B cell (primary cell): ENCODE results near the gene SMIM41. TPM values are rescaled to one million over a fixed set of nuclear protein-coding genes. Genes with fewer than 3 reads are reported as not detected.

Source experiments
- ATAC-seq: fragments of 200-7000 bp; cut with Tn5 transposase; one replicate; pipeline ENCODE4 v1.10.0; 2021; ENCODE audit warnings: low read depth, mild to moderate bottlenecking, moderate number of reproducible peaks, moderate library complexity
- CTCF ChIA-PET: fragments of 350-600 bp; sonication (Branson Sonifier 250); formaldehyde crosslinking; loops from one replicate; lab custom pipeline; 2021; ENCODE audit warnings: antibody characterized with exemption, inconsistent platforms; lab: Charles Lee
- POLR2A ChIA-PET: fragments of 350-600 bp; sonication (Branson Sonifier 250); formaldehyde crosslinking; loops from one replicate; lab custom pipeline; 2021; ENCODE audit warnings: antibody characterized with exemption; lab: Charles Lee
- DNase-seq: peaks from one replicate; pipeline ENCODE4 v3.0.0; 2013
- H2AFZ ChIP-seq: 2 replicates; pipeline ENCODE4 v1.6.1; 2012; ENCODE audit warnings: mild to moderate bottlenecking, low read depth, low read length; ENCODE audit not compliant: insufficient read depth, poor library complexity, severe bottlenecking
- H3K27ac ChIP-seq, 2 donors: 1 replicate in 1 of 2; 2 replicates in 1 of 2; pipeline ENCODE4 v1.5.1; 2012 to 2013; ENCODE audit warnings: low read length in 2 of 2, mild to moderate bottlenecking in 2 of 2, moderate library complexity in 1 of 2
- H3K27me3 ChIP-seq, 4 experiments: fragments of 200-600 bp in 1 of 4; sonication (generic) in 1 of 4; replicated peaks in 1 of 4; 1 replicate in 2 of 4; 2 replicates in 2 of 4; pipeline versions ENCODE4 v1.6.1 to v1.7.0; 2013 to 2016; ENCODE audit warnings: low read length in 3 of 4, mild to moderate bottlenecking in 2 of 4, mixed read lengths in 1 of 4, moderate library complexity in 1 of 4; ENCODE audit not compliant: insufficient read depth in 4 of 4, control insufficient read depth in 3 of 4; ENCODE audit errors: control extremely low read depth in 1 of 4
- H3K36me3 ChIP-seq, 2 experiments: replicated peaks in 1 of 2; 1 replicate in 1 of 2; 2 replicates in 1 of 2; pipeline versions ENCODE4 v1.6.1 to v1.7.1; 2013; ENCODE audit warnings: low read length in 1 of 2; ENCODE audit not compliant: insufficient read depth in 2 of 2, control insufficient read depth in 1 of 2; ENCODE audit errors: control extremely low read depth in 1 of 2, extremely low read depth in 1 of 2
- H3K4me1 ChIP-seq, 2 donors: fragments of 200-600 bp in 1 of 2; sonication (generic) in 1 of 2; 1 replicate in 1 of 2; 2 replicates in 1 of 2; pipeline versions ENCODE4 v1.5.1 to v1.6.1; 2013 to 2017; ENCODE audit warnings: low read length in 2 of 2; ENCODE audit not compliant: control insufficient read depth in 2 of 2, insufficient read depth in 2 of 2
- H3K4me2 ChIP-seq: replicated peaks from 2 replicates; pipeline ENCODE3; 2012; ENCODE audit warnings: mild to moderate bottlenecking, low read depth, low read length; ENCODE audit not compliant: poor library complexity, severe bottlenecking
- H3K4me3 ChIP-seq, 5 experiments: fragments of 200-600 bp in 1 of 5; sonication (generic) in 1 of 5; 1 replicate in 3 of 5; 2 replicates in 2 of 5; pipeline versions ENCODE4 v1.5.1 to v1.7.0; 2011 to 2016; ENCODE audit warnings: low read length in 4 of 5, mild to moderate bottlenecking in 4 of 5, low read depth in 2 of 5, control low read depth in 1 of 5, moderate library complexity in 1 of 5; ENCODE audit not compliant: insufficient read depth in 1 of 5; ENCODE audit errors: control extremely low read depth in 1 of 5, extremely low read depth in 1 of 5
- H3K79me2 ChIP-seq: fragments of 200-600 bp; sonication (generic); one replicate; pipeline ENCODE4 v1.6.0; 2016; ENCODE audit warnings: low read length; ENCODE audit not compliant: control insufficient read depth, insufficient read depth
- H3K9ac ChIP-seq: fragments of 200-600 bp; sonication (generic); 2 replicates; pipeline ENCODE4 v1.6.1; 2017; ENCODE audit warnings: mild to moderate bottlenecking, low read length, moderate library complexity
- H3K9me3 ChIP-seq, 3 donors: one replicate each; pipeline versions ENCODE4 v1.6.1 to v1.7.1; 2013; ENCODE audit warnings: low read length in 2 of 3; ENCODE audit not compliant: control insufficient read depth in 2 of 3, insufficient read depth in 1 of 3; ENCODE audit errors: control extremely low read depth in 1 of 3
- H4K20me1 ChIP-seq: 2 replicates; pipeline ENCODE4 v1.6.0; 2012; ENCODE audit warnings: mild to moderate bottlenecking, low read length; ENCODE audit not compliant: insufficient read depth, control insufficient read depth, poor library complexity, severe bottlenecking
- H3K27ac Mint-ChIP-seq: one replicate; pipeline ENCODE4 v1.8.0; 2021; ENCODE audit warnings: mixed read lengths
- H3K27me3 Mint-ChIP-seq: one replicate; pipeline ENCODE4 v1.8.0; 2021; ENCODE audit warnings: mixed read lengths
- H3K4me1 Mint-ChIP-seq: one replicate; pipeline ENCODE4 v1.8.0; 2021; ENCODE audit warnings: mixed read lengths
- H3K4me3 Mint-ChIP-seq: one replicate; pipeline ENCODE4 v1.8.0; 2021; ENCODE audit warnings: mixed read lengths
- H3K9me3 Mint-ChIP-seq: one replicate; pipeline ENCODE4 v1.8.0; 2022; ENCODE audit warnings: mixed read lengths; ENCODE audit not compliant: insufficient read depth
- EZH2 ChIP-seq: IDR thresholded peaks from 2 replicates; pipeline ENCODE4 v1.6.1; 2012; ENCODE audit warnings: borderline replicate concordance, low read depth, mild to moderate bottlenecking, moderate library complexity, low read length; ENCODE audit not compliant: insufficient read depth, poor library complexity, severe bottlenecking
- WGBS: methylation state at CpG from one replicate; pipeline ENCODE4 v1.1.5; 2013; ENCODE audit warnings: missing lambda C conversion rate; ENCODE audit not compliant: insufficient coverage; 5-methylcytosine and 5-hydroxymethylcytosine counted together
- intact Hi-C: fragments of 100-400 bp; cut with micrococcal nuclease; formaldehyde crosslinking; loops from one replicate; pipeline ENCODE4 v1.10.0; 2022
- polyA plus RNA-seq: library from polyadenylated mRNA; depleted of rRNA; stranded (reverse); fragments of >200 nt; gene quantifications from 2 replicates; pipeline ENCODE4 v1.2.3, GENCODE V29; 2012
- total RNA-seq, 2 donors: library from RNA; stranded (reverse); fragments of 120-200 nt in 1 of 2; gene quantifications; 1 replicate in 1 of 2; 2 replicates in 1 of 2; pipeline versions ENCODE4 v1.2.3 to v1.2.4, GENCODE V29; 2013 to 2022
- TF ChIP-seq, protein P1 (sequence below): fragments of 200-600 bp; IDR thresholded peaks from one replicate; pipeline ENCODE4 v1.8.0; 2022; ENCODE audit warnings: antibody characterized with exemption, mild to moderate bottlenecking

The SMIM41 gene
- total and polyA plus RNA-seq, 2 donors (not counting 1 experiment from before 2014, with no cell fraction given) = 0.12 TPM; not detected in 1

DNA sequence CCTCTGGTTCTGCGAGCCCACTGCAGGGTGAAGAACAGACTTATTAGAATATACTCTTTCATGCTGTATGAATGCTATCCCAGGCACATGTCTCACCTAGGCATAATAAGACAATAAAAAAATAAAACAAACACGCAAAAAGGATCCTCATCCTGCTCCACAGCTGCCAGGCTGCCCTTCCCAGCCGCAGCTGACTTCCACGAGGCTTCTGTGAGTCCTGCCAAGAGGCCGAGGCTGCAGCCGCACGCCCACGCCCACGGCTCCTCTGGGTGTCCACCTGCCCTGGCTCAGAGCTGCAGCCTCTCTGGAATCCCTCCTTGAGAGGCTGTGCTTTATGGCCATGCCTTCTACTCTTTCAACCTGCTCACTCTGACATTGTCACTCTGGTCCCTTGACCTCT lies 6.9 kb downstream of the SMIM41 start:
- H3K27me3 Mint-ChIP-seq = peaks cover 21% of the 10 kb centered on the region
- no peaks in the 10 kb centered on the region for H3K9me3 Mint-ChIP-seq
- H3K4me3 ChIP-seq = no peak overlapping the region
- H3K9me3 ChIP-seq = no peaks in the 10 kb centered on the region
- 85% methylated on average over 8 of the region's 9 CpGs for WGBS
- no peak for DNase-seq
- no peak overlapping the region for H3K27ac ChIP-seq
- TF ChIP-seq, protein P1, sequence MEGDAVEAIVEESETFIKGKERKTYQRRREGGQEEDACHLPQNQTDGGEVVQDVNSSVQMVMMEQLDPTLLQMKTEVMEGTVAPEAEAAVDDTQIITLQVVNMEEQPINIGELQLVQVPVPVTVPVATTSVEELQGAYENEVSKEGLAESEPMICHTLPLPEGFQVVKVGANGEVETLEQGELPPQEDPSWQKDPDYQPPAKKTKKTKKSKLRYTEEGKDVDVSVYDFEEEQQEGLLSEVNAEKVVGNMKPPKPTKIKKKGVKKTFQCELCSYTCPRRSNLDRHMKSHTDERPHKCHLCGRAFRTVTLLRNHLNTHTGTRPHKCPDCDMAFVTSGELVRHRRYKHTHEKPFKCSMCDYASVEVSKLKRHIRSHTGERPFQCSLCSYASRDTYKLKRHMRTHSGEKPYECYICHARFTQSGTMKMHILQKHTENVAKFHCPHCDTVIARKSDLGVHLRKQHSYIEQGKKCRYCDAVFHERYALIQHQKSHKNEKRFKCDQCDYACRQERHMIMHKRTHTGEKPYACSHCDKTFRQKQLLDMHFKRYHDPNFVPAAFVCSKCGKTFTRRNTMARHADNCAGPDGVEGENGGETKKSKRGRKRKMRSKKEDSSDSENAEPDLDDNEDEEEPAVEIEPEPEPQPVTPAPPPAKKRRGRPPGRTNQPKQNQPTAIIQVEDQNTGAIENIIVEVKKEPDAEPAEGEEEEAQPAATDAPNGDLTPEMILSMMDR = no peak
- TF ChIP-seq EZH2 = no peak
- peaks cover 36% of the 10 kb centered on the region for H3K4me1 Mint-ChIP-seq
- intact Hi-C loops = no loop called here
- ATAC-seq = no peak
- no peak overlapping the region for H3K27ac Mint-ChIP-seq
- CTCF ChIA-PET = interaction anchor here (1.1 to 34.6 kb wide), 6 partner anchors 17 to 101 kb away, joined by 3 to 1315 read pairs (median 8); partner anchors contain the start of genes ATG101 and NR4A1
- no peak overlapping the region for H3K4me3 Mint-ChIP-seq
- peaks cover 30 to 35% of the 10 kb centered on the region in 2 donors for H3K4me1 ChIP-seq
- no peak overlapping the region for H2AFZ ChIP-seq
- no peaks in the 10 kb centered on the region for H3K79me2 ChIP-seq
- H3K9ac ChIP-seq = no peak overlapping the region
- no peaks in the 10 kb centered on the region for H3K36me3 ChIP-seq
- no peaks in the 10 kb centered on the region for H4K20me1 ChIP-seq
- POLR2A ChIA-PET = no interaction called here
- no peak overlapping the region for H3K4me2 ChIP-seq
- peaks cover 0 to 20% (median 3%) of the 10 kb centered on the region in 4 experiments for H3K27me3 ChIP-seq

GRCh38 chr12:52086944-52087835 lies 7.7 kb downstream of the SMIM41 start:
- no peak for DNase-seq
- no peaks in the 10 kb centered on the region for H3K79me2 ChIP-seq

More at GRCh38 chr12:52086944-52087835, 7.7 kb downstream of the SMIM41 start:
- H2AFZ ChIP-seq = no peak overlapping the region
- Mint-ChIP-seq H3K27ac (no peak overlapping the region), H3K27me3 (peaks cover 29% of the 10 kb centered on the region), H3K4me3 (no peak overlapping the region), H3K4me1 (peaks cover 28% of the 10 kb centered on the region), H3K9me3 (no peaks in the 10 kb centered on the region)
- no peaks in the 10 kb centered on the region for H3K9me3 ChIP-seq
- ChIA-PET POLR2A (no interaction called here), CTCF (interaction anchor here (0.9 to 34.6 kb wide), 5 partner anchors 15 to 101 kb away, joined by 3 to 1315 read pairs (median 3); no protein-coding TSS in a partner anchor)
- no peak for ATAC-seq
- peaks cover 23 to 27% of the 10 kb centered on the region in 2 donors for H3K4me1 ChIP-seq
- H3K27ac ChIP-seq = no peak overlapping the region
- H3K9ac ChIP-seq = no peak overlapping the region
- TF ChIP-seq, protein P1 = no peak
- TF ChIP-seq EZH2 = no peak
- WGBS = 77% methylated on average over 18 of the region's 22 CpGs
- H3K36me3 ChIP-seq = no peaks in the 10 kb centered on the region
- H3K4me3 ChIP-seq = no peak overlapping the region
- no peak overlapping the region for H3K4me2 ChIP-seq
- H3K27me3 ChIP-seq = peaks cover 0 to 21% (median 3%) of the 10 kb centered on the region in 4 experiments
- H4K20me1 ChIP-seq = no peaks in the 10 kb centered on the region
- intact Hi-C loops = no loop called here
